Fibroblast of the aortic adventitia (primary cell): ENCODE measurements around the gene DMGDH. TPM values are rescaled to one million over a fixed set of nuclear protein-coding genes. Genes with fewer than 3 reads are reported as not detected.
A peak's percentile ranks its signal among the peaks of the same experiment; 100 is the strongest.

Experiments
- DNase-seq: peaks from one replicate; pipeline ENCODE4 v3.0.0-alpha.2; 2010; ENCODE audit warnings: low read depth
- H3K4me3 ChIP-seq: 2 replicates; pipeline ENCODE4 v1.5.1; 2011; ENCODE audit warnings: low read depth, mild to moderate bottlenecking, control low read depth, low read length, moderate library complexity
- CTCF ChIP-seq: IDR thresholded peaks from 2 replicates; pipeline ENCODE4 v1.5.1; 2011; ENCODE audit warnings: mild to moderate bottlenecking, low read length, control low read depth, inconsistent platforms; ENCODE audit not compliant: insufficient read depth
- total RNA-seq: library from RNA; depleted of rRNA; stranded (reverse); fragments of >200 nt; gene quantifications from 2 replicates; pipeline ENCODE4 v1.2.3, GENCODE V29; 2012; ENCODE audit warnings: low replicate concordance

DMGDH gene
- total RNA-seq, 1 donor: 4.2 TPM

GRCh38 chr5:78974011-78974410, 95.5 kb downstream of the DMGDH start:
- H3K4me3 ChIP-seq: no peak overlapping the region
- no peak for DNase-seq
- TF ChIP-seq CTCF: no peak

DNA sequence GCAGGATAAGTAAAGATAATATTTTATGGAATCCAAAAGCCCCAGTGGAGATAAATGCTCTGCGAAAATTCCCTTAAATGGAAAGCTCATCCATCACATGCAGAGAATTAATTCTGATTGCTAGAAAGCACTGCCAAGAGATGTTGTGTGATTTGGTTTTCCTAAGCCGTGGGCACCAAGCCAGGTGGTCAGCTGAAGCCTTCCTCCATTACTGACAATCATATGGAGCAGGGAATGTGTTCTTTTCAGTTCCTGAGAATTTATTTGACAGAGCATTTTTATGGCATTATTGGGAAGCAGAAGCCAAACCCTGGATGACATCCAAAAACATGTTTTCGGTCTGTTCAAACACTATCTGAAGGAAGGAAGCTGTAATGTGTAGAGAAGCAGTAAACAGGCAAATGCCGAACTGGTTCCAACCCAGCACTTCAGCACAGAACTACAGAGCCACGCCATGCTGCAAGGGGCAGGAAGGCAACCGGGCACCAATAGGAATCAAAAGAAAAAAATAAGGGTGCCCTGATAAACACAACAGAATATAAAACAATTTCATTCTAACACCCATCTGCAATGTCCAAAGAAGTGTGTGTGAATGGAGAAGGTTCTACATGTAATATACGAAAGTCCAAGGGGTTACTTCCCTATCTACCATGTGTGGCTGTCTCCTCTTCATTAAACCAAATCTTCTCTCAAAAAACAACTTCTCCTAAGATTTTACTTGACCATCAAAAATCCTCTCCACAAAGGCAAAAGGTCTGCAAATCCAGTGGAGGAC, 96.6 kb downstream of the DMGDH start:
- H3K4me3 ChIP-seq: no peak overlapping the region
- DNase-seq: peak; percentile 65
- TF ChIP-seq CTCF: no peak

GRCh38 chr5:78971998-78972397, 97.5 kb downstream of the DMGDH start:
- no peak for DNase-seq
- TF ChIP-seq CTCF: no peak

GRCh38 chr5:78968781-78969180, 100.7 kb downstream of the DMGDH start:
- no peak for TF ChIP-seq CTCF
- no peak overlapping the region for H3K4me3 ChIP-seq
- DNase-seq: no peak

More at GRCh38 chr5:78971998-78972397, 97.5 kb downstream of the DMGDH start:
- H3K4me3 ChIP-seq: no peak overlapping the region

GRCh38 chr5:78964889-78965288, 104.6 kb downstream of the DMGDH start:
- no peak overlapping the region for H3K4me3 ChIP-seq
- TF ChIP-seq CTCF: peak; percentile 50
- DNase-seq: peak; percentile 86

DNA sequence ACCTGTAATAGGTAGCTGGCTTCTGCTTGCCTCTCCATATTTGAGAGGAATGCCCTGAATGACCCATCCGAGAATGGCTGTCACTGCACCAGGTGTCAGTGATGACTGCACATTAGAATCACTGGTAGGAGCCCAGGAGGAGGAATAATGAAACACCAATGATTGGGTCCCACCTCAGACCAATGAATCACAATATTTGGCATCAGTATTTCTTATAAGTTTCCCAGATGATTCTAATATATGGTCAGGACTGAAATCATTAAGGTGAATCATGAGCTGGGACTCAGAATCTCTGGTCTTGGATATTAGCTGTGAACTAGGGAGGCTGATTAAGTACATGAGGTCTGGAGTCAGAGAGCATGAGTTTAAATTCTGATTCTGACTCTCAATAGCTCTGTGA, 107.7 kb downstream of the DMGDH start:
- no peak overlapping the region for H3K4me3 ChIP-seq
- no peak for TF ChIP-seq CTCF
- peak; percentile 18 for DNase-seq

DNA sequence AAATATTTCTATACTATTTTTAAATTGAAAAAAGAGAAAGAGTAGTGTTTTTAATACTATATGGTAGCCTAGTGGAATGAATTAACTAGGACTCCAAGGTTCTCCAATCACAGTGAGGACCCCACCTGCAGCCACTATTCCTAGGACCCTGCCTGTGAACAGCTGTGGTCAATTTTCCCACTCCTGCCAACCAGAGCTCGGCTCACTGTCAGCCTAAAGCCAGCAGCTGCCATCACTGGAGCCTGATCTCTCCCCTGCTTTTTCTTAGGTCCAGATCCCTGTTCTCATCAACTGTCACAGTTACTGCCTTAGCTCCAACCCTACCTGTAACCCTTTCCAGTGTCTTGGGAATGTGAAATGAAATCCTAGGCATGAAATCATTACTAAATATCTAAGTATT, 109.7 kb downstream of the DMGDH start:
- no peak for TF ChIP-seq CTCF
- no peak overlapping the region for H3K4me3 ChIP-seq
- DNase-seq: no peak
